Cardiac septum (tissue), 1 donor: ENCODE measurements around the gene TSPEAR. TPM values are rescaled to one million over a fixed set of nuclear protein-coding genes. Genes with fewer than 3 reads are reported as not detected.
A peak's percentile ranks its signal among the peaks of the same experiment; 100 is the strongest.

Source experiments
- DNase-seq: peaks from one replicate; pipeline ENCODE4 v3.0.0-alpha.2; 2020; ENCODE audit warnings: low spot score
- intact Hi-C: fragments of 100-400 bp; cut with DNase I; formaldehyde crosslinking; loops from one replicate; pipeline ENCODE4 v1.14.0; 2022
- total RNA-seq: library from RNA; stranded (reverse); fragmentation: NEBNext Ultra II Directional; extraction: Animal tissue kit (Norgen Biotek cat#: 25700); gene quantifications from one replicate; pipeline ENCODE4 v1.2.1, GENCODE V29; 2021
- donor health status: DM: no; HTN: no; CAD: no.

Gene TSPEAR
- total RNA-seq, 1 donor from 2014 or later: not detected

GRCh38 chr21:44548922-44549321, 162.4 kb downstream of the TSPEAR start:
- intact Hi-C loops: no loop called here
- DNase-seq: no peak

- DNase-seq: no peak
- intact Hi-C loops: no loop called here
These were observed 163.0 kb downstream of the TSPEAR start for GRCh38 chr21:44548381-44548780.

- DNase-seq: no peak
- intact Hi-C loops: no loop called here
These were observed 163.6 kb downstream of the TSPEAR start for GRCh38 chr21:44547656-44548331.

GRCh38 chr21:44544566-44544965, 166.8 kb downstream of the TSPEAR start:
- DNase-seq: no peak
- intact Hi-C loops: no loop called here

GRCh38 chr21:44542716-44543115, 168.7 kb downstream of the TSPEAR start:
- DNase-seq: no peak
- intact Hi-C loops: no loop called here

- DNase-seq: no peak
- intact Hi-C loops: no loop called here
These were observed 170.6 kb downstream of the TSPEAR start for GRCh38 chr21:44540741-44541288.

- intact Hi-C loops: no loop called here
- no peak for DNase-seq
These were observed 171.2 kb downstream of the TSPEAR start, which contains the start of gene KRTAP10-1 for GRCh38 chr21:44539991-44540666. Gene KRTAP10-1 (minus strand): TSS chr21:44540195. CDS start chr21:44540150, 45 bp downstream.

GRCh38 chr21:44539046-44539445, 172.3 kb downstream of the TSPEAR start:
- no peak for DNase-seq
- intact Hi-C loops: no loop called here

- intact Hi-C loops: no loop called here
These were observed 173.2 kb downstream of the TSPEAR start for GRCh38 chr21:44537930-44538911.

GRCh38 chr21:44535963-44536362, 175.4 kb downstream of the TSPEAR start:
- peak; percentile 31 for DNase-seq
- intact Hi-C loops: no loop called here

More at GRCh38 chr21:44537930-44538911, 173.2 kb downstream of the TSPEAR start:
- no peak for DNase-seq

- intact Hi-C loops: no loop called here
- peak; percentile 27 for DNase-seq
These were observed 176.7 kb downstream of the TSPEAR start for GRCh38 chr21:44534688-44535087.

- intact Hi-C loops: no loop called here
- peak; percentile 55 for DNase-seq
These were observed 177.3 kb downstream of the TSPEAR start for GRCh38 chr21:44533891-44534627.

GRCh38 chr21:44533121-44533890, 178.1 kb downstream of the TSPEAR start:
- intact Hi-C loops: no loop called here

GRCh38 chr21:44532712-44533111, 178.7 kb downstream of the TSPEAR start:
- no peak for DNase-seq
- intact Hi-C loops: no loop called here

More at GRCh38 chr21:44533121-44533890, 178.1 kb downstream of the TSPEAR start:
- peak; percentile 62 for DNase-seq

GRCh38 chr21:44531606-44532564, 179.5 kb downstream of the TSPEAR start:
- intact Hi-C loops: no loop called here
- peak; percentile 51 for DNase-seq

GRCh38 chr21:44530903-44531605, 180.3 kb downstream of the TSPEAR start:
- intact Hi-C loops: no loop called here
- peak; percentile 53 for DNase-seq
